GM21367 (cell line): ENCODE data around the gene SRF.
"Not testable (repeated sequence)": the region's sequence is repeated elsewhere in the genome, so short reads cannot be mapped to it uniquely, and the experiment has no call there.

Source experiments
- ATAC-seq: cut with Tn5 transposase; IDR thresholded peaks from one replicate; pipeline ENCODE4 v1.9.1; 2021; ENCODE audit not compliant: unreplicated experiment

Gene SRF

DNA sequence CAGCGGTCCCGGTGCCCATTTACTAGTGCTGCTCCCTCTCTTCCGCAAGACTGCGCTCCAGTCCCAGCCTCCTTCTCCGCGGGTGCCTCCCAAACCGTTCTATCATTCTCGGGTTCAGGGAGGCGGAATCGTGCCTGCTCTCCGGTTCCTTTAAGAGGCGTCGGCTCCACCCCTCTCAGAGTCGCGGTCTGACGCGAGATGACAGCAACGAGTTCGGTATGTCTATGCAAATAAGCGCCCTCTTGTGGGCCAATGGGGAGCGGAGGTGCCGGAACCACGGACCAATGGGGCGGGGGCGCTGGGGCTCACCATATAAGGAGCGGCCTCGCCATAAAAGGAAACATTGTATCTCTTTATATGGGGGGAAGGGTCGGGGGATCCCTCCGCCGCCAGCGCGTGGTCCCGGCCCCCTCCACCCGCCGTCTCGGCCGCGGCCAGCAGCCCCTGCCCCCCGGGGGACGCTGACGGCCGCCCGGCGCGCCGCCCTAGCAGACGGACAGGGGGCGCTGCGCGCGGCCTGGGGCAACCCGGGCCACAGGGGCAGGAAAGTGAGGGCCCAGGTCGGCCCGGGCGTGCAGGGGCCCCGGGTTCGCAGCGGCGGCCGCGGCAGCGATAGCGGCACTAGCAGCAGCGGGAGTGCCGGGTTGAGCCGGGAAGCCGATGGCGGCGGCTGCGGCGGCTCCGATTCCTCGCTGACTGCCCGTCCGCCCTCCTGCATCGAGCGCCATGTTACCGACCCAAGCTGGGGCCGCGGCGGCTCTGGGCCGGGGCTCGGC lies at the start of gene SRF:
Gene SRF (plus strand): TSS at position 339 of the 776 bp plus-strand sequence. CDS start 388 bp downstream, at position 727.
- peak; percentile 44 for ATAC-seq

DNA sequence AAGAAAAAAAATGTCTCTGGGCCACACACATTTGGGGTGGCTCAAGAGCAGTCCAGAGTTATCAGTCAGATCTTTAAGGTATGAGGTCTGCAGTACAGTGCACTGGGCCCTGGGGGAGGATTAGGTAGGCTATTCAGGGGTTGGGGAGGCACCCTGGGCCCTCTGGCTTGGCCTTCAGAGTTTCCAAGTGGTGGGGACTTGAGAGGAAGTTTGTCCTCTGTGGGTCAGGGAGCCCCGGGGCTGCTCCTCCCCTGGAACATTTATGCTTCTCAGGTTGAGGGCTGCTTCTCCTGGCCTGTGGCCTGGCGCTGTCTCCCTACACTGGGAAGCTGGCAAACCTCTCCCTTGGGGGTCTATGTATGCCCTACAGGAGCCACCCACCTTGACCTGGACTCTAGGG lies 48.9 kb upstream of the SRF start:
- ATAC-seq, result no peak

DNA sequence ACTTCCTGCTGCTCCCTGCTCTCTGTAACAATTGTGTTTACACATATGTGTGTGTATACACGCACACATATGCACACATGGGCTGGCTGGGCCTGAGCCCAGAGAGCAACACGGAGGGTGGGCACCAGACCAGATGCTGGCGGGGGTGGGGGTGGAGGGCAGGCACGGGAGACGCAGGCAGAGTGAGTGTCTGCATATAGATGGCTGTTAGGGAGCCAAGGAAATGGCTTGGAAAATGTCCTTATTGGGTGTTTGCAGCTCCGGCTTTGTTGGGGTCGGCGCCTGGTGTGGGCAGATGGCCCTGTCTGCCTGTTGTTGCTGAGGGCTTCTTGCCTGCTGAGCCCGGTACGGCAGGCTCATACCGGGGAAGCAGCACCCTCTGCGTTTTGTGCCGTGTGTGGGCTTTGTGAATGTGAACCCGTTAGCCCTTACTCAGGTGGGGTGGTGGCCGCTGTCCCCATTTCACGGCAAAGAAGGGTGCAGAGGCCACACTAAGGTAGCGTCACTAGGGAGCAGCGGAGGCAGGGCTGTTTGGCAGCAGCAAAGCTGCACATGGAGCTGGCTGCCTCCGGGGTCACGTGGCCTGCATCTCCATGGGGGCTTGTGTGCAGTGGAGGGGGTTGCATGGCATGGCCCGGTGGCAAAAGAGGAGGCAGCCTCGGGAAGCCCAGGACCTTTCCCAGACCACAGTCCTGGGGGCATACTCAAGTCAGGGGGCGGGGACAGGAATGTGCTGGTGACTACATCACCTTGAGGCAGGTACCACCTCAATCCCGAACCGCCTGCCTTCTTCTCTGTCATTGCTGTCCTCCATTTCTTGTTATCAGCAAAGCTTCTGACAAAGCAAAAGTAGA lies 47.4 kb upstream of the SRF start:
- ATAC-seq, result no peak

DNA sequence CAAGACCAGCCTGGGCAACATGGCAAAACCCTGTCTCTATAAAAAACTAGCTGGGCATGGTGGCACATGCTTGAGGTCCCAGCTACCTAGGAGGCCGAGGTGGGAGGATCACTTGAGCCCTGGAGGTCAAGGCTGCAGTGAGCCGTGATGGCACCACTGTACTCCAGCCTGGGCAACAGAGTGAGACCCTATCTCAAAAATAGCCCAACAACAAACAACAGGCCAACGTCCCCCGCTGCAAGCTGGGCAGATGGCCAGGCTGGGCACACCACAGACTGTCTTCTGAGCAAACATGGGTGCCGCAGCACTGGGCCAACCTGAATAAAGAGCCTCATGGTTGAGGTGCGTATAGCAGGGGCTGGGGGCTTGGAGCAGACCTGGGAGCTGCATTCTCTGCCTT lies 46.6 kb upstream of the SRF start:
- no peak for ATAC-seq

DNA sequence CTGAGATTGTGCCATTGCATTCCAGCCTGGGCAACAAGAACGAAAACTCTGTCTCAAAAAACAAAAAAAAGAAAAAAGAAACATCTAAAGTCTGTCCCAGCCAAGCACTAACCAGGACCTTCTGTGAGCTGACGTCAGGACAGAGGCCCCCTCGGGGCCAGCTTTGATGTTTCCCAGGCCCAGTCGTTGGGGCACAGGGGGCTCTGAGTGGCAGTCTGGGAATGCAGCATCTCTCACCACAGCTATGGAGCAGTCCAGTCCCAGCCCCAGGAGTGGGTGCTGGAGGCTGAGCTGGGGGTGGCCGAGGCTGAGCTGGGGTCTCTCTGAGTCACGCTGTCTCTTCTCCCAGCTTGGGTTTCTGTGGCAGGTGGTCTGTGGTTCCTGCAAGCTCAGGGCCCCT lies 46.0 kb upstream of the SRF start:
- ATAC-seq, result no peak

DNA sequence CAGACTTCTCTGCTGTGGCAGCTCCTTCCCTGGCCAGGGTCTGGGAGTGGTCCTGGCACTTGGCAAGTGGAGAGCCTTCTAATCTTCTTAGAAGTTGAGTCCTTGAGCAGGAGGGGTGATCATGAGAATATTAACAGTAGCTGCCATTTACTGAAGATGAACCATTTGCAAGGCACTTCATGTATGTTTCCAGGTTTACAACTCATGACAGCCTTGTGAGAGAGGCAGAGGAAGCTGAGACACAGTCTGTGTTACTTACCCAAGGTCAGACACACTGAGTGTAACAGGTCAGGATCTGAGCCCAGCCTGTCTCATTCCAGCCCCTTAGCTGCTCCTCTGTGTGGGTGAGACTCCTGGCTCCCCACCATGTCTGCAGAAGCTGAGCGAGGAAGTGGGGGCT lies 45.5 kb upstream of the SRF start:
- ATAC-seq, result no peak

DNA sequence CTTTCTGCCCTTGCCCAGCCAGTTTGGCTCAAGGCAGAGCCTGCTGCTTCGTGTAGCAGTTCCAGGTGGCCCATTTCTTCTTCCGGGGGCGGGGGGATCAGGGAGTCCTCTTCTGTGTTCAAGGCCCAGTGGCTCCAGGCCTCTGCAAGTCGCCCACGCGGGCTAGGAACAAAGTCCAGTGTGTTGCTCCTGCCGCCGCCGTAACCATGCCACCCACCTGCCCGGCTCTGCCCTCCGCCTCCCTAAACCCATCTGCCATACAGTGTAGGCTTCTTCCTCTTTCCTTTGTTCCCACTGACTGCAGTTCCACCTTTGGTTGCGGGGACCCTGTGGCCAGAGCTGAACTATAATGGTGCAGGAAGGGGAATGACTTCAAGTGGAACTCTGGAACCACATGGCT lies 43.9 kb upstream of the SRF start:
- ATAC-seq, result no peak

DNA sequence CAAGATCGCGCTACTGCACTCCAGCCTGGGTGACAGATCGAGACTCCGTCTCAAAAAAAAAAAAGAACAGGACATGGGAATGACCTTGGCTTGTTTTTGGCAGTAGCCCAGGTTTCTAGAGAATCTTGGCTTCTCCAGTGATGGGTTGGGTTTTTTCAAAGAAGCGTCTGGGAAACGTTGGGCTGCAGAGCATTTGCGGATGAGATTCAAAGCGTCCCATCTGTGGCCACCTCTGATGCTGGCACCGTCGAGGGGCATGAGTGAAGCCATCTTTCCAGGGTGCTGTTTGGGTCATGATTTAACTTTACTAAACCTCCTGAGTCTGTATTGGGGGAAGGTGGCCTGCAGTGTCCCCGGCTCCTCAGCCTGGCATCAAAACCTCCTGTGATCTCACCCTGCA lies 43.2 kb upstream of the SRF start:
- no peak for ATAC-seq

DNA sequence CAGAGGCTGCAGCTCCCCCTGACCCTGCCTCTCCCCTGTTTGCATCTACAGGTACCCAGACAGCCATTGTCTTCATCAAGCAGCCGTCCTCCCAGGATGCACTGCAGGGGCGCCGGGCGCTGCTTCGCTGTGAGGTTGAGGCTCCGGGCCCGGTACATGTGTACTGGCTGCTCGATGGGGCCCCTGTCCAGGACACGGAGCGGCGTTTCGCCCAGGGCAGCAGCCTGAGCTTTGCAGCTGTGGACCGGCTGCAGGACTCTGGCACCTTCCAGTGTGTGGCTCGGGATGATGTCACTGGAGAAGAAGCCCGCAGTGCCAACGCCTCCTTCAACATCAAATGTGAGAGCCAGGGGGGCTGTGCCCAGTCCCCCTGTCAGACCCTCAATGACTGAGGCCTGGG lies 42.1 kb upstream of the SRF start:
- ATAC-seq, result no peak

DNA sequence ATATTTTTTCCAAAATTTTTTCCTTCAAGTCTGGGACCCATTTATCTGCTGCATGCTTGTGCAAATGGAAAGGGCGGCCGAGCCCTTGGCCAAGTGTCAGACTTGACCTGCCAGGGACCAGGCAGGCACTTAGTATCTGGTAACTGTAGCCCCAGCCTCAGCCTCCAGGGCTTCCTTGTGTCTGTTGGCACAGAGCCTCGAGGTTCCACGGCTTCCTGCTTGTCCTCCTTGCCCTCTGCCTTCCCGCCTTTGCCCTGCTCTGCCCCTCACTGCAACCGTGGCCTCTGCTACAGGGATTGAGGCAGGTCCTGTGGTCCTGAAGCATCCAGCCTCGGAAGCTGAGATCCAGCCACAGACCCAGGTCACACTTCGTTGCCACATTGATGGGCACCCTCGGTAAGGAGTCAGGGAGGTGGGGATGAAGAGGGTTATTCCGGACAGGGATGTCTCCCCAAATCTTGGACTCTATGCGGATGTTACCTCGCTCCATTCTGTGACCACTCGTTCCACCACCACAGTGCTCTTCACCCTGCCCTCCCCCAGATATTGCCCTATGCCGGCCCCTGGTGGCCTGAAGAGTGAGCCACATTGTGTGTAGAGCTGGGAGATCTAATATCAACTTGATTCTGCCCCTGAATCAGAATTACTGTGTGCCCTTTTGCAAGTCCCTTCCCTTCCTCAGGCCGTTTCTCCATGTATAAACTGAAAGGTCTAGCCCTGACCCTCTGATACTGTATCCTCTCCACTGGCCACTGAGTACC lies 41.5 kb upstream of the SRF start:
- no peak for ATAC-seq

DNA sequence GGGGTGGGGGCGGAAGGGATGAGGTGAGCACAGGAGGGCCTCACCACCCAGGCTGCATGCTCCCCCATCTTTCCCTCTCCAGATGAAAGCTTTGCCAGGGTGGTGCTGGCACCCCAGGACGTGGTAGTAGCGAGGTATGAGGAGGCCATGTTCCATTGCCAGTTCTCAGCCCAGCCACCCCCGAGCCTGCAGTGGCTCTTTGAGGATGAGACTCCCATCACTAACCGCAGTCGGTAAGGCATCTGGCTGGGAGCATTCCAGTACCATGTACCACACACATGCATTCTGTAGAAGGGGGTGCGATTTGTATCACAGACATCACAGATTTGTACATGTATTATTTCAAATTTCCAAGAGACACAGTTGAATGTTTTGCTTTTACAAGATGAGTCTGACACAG lies 40.6 kb upstream of the SRF start:
- no peak for ATAC-seq

DNA sequence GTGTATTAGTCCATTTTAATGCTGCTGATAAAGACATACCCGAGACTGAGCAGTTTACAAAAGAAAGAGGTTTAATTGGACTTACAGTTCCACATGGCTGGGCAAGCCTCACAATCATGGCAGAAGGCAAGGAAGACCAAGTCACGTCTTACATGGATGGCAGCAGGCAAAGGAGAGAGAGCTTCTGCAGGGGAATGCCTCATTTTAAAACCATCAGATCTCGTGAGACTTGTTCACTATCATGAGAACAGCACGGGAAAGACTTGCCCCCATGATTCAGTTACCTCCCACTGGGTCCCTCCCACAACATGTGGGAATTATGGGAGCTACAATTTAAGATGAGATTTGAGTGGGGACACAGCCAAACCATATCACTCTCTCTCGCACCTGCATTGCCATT lies 39.7 kb upstream of the SRF start:
- not testable (repeated sequence) for ATAC-seq

DNA sequence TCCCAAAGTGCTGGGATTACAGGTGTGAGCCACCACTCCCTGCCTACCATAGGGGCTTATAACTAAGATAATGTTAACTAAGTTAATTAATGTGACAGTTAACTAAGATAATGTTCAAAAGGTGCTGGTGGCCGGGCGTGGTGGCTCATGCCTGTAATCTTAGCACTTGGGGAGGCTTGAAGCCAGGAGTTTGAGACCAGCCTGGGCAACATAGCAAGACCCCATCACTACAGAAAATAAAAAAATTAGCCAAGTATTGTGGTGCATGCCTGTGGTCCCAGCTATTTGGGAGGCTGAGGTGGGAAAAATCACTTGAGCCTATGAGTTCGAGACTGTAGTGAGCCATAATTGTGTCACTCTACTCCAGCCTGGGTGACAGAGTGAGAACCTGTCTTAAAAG lies 32.8 kb upstream of the SRF start:
- no peak for ATAC-seq

DNA sequence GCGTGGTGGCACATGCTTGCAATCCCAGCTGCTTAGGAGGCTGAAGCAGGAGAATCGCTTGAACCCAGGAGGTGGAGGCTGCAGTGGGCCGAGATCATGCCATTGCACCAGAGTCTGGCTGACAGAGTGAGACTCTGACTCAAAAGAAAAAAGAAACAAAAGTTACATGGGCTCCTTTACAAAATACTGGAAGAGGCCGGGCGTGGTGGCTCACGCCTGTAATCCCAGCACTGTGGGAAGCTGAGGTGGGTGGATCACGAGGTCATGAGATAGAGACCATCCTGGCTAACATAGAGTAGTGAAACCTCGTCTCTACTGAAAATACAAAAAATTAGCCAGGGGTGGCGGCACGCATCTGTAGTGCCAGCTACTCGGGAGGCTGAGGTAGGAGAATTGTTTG lies 31.1 kb upstream of the SRF start:
- ATAC-seq, result not testable (repeated sequence)

DNA sequence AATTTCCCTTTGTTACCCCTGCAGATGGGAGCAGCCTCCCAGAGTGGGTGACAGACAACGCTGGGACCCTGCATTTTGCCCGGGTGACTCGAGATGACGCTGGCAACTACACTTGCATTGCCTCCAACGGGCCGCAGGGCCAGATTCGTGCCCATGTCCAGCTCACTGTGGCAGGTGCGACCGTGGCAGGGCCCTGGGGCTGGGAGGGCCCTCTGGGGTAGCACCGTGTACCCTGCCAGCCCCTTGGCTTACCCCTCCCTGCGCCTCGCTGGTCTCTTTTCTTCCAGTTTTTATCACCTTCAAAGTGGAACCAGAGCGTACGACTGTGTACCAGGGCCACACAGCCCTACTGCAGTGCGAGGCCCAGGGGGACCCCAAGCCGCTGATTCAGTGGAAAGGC lies 29.4 kb upstream of the SRF start:
- ATAC-seq, result no peak

DNA sequence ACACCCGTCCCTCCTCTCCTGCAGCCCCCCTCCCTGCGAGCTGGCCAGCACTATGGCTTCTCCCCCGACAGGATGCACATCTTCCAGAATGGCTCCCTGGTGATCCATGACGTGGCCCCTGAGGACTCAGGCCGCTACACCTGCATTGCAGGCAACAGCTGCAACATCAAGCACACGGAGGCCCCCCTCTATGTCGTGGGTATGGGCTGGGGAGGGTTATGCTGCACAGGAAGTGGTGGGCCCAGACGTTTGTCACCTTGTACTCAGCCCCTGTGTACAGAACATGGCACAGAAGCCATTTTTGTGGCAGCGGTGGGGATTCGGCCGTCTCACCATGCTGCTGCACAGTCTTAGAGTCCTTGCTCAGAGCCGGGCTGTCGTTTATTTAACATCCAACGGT lies 29.0 kb upstream of the SRF start:
- ATAC-seq, result no peak

DNA sequence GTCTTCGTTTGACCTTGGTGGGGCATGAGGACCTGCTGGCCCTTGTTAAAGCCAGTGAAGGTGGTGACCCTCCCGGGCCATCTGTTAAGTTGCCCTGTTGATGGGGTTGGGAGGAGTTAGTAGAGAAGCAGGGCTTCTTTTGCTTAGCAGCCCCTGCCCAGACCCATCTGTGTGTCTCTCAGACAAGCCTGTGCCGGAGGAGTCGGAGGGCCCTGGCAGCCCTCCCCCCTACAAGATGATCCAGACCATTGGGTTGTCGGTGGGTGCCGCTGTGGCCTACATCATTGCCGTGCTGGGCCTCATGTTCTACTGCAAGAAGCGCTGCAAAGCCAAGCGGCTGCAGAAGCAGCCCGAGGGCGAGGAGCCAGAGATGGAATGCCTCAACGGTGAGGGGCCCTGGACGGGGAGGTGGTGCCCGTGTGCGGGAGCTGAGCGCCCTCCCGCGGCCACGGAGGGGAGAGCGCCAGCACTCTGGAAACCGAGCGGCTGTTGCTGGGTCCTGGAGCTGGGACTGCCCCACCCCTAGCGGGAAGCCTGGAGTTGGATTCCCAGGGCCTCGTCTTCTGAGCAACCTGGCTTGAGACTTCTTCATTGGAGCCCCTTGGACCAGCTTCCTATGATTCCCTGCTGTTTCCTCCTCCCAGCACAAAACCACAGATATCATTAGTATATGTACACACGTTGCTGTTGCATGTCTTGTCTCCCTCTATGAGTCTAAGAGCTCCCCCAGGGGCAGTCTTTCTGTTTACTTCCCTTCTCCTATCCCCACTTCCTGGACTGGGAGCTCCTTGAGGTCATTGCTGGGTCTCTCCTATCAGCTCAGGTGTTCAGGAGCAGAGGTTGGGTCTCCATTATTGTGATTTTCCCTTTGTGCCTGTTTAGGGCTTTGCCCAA lies 27.6 kb upstream of the SRF start:
- peak; percentile 60 for ATAC-seq

DNA sequence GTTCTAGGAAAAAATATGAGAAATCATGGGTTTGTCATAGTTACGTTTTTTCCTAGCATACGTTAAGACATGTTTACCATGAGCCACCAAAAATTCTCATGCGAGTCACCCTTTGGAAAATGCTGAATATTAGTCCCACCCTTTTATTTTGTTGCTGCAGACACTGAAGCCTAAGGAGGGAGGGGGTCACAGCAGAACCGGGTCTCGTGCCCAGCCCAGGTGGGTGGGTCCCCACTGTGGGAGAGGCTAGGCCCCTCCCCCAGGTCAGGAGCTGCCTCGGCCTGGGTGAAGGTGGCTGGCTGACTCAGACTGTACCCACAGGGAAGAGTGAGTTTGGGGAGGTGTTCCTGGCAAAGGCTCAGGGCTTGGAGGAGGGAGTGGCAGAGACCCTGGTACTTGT lies 26.2 kb upstream of the SRF start:
- no peak for ATAC-seq

DNA sequence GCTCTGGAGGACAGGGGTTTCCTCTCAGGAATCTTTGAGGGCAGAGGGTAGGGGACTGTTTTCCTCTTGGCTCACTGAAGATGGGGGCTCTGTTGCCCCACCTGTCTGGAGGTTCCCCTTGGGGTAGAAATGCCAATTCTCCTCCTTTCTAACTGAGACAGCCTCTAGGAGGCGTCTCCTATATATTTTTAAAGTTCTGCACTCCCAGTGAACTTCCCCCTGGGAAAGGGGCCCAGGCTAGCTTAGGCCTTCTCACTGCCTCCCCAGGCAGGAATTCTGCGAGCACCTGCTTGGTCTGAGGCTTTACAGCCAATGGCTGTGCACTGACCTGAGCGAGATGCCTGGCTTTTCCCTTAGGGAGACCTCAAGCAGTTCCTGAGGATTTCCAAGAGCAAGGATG lies 24.8 kb upstream of the SRF start:
- ATAC-seq, result no peak
